ENCODE results near the gene KDELR1.
A peak's percentile ranks its signal among the peaks of the same experiment; 100 is the strongest.

Gene KDELR1

GRCh38 chr19:48398102-48398374 lies 6.7 kb upstream of the KDELR1 start:
- TF ChIP-seq, protein P1, sequence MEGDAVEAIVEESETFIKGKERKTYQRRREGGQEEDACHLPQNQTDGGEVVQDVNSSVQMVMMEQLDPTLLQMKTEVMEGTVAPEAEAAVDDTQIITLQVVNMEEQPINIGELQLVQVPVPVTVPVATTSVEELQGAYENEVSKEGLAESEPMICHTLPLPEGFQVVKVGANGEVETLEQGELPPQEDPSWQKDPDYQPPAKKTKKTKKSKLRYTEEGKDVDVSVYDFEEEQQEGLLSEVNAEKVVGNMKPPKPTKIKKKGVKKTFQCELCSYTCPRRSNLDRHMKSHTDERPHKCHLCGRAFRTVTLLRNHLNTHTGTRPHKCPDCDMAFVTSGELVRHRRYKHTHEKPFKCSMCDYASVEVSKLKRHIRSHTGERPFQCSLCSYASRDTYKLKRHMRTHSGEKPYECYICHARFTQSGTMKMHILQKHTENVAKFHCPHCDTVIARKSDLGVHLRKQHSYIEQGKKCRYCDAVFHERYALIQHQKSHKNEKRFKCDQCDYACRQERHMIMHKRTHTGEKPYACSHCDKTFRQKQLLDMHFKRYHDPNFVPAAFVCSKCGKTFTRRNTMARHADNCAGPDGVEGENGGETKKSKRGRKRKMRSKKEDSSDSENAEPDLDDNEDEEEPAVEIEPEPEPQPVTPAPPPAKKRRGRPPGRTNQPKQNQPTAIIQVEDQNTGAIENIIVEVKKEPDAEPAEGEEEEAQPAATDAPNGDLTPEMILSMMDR (conservative IDR thresholded peaks at IDR 0.05; ENCODE audit: low read depth, low read length): no peak
- no peak for DNase-seq (ENCODE audit: low read depth)
- peak overlapping the region; percentile 69 for H3K4me3 ChIP-seq (ENCODE audit: low read depth, low read length)

DNA sequence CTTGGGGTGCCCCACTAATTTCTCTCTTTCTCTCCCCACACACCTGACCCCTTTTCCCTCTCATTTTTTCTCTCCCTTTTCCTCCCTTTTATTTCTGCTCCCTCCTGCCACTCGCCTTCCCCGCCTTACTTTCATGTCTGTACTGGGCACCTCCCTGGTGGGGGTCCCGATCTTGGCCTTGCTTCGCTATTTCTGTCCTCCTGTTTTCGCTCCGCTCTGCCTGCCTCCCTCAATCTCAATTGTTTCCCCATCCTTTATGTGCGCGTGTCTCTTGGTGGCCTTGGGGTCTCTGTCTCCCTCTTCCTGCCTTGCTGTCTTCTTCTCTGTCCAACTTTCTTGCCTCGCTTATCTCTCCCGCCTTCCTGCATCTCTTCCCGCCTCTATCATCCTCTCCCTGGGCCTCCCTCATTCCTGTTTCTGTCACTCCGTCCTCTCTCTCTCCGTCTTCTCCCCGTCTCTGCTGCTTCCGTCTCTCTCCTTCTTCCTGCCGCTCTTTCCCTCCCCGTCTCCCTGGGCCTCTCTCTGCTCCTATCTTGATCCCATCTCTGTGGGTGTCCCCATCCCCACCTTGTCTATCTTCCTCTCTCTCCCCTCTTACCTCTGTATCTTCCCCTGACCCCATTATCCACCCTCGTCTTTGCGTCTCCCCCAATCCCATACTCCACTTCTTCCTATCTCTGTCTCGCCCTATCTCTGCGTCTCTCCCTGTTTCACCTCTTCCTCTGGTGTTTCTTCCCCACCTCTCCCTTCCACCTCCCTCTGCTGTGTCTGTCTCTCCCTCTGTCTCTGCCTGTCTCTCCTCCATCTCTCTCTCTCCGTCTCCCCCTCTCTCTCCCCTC lies 6.1 kb upstream of the KDELR1 start:
- peak overlapping the region; percentile 69 for H3K4me3 ChIP-seq (ENCODE audit: low read depth, low read length)
- TF ChIP-seq, protein P1 (conservative IDR thresholded peaks at IDR 0.05; ENCODE audit: low read depth, low read length): no peak
- no peak for DNase-seq (ENCODE audit: low read depth)

DNA sequence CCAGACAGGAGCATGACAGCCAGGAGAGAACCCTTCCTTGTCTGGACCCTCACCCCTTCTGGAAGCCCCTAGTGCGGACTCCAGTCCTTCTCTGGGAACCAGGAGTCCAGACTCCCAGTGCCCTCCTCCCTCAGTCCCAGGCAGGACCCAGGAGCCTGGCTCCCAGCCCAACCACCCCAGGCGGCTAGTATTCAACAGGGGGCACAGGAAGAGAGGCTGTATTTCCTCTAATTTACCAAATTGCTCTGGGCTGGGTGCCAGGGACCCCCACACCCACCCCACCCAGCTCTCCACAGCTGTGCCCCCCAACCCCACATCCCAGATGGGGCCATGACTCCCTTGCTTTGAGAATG lies 5.4 kb upstream of the KDELR1 start:
- TF ChIP-seq, protein P1 (conservative IDR thresholded peaks at IDR 0.05; ENCODE audit: low read depth, low read length): no peak
- DNase-seq (ENCODE audit: low read depth): no peak
- H3K4me3 ChIP-seq (ENCODE audit: low read depth, low read length): no peak overlapping the region

GRCh38 chr19:48396016-48396823 lies 4.9 kb upstream of the KDELR1 start:
- no peak for DNase-seq (ENCODE audit: low read depth)
- TF ChIP-seq, protein P1 (conservative IDR thresholded peaks at IDR 0.05; ENCODE audit: low read depth, low read length): no peak
- no peak overlapping the region for H3K4me3 ChIP-seq (ENCODE audit: low read depth, low read length)

- H3K4me3 ChIP-seq (ENCODE audit: low read depth, low read length): no peak overlapping the region
- DNase-seq (ENCODE audit: low read depth): no peak
- TF ChIP-seq, protein P1 (conservative IDR thresholded peaks at IDR 0.05; ENCODE audit: low read depth, low read length): no peak
These were observed 4.1 kb upstream of the KDELR1 start for GRCh38 chr19:48395499-48395898.

GRCh38 chr19:48395170-48395455 lies 3.8 kb upstream of the KDELR1 start:
- TF ChIP-seq, protein P1 (conservative IDR thresholded peaks at IDR 0.05; ENCODE audit: low read depth, low read length): no peak
- DNase-seq (ENCODE audit: low read depth): no peak
- H3K4me3 ChIP-seq (ENCODE audit: low read depth, low read length): no peak overlapping the region

Data from choroid plexus epithelial cell (primary cell).